Fibroblast of skin of back (primary cell): ENCODE data around the gene LTBP4.
"Not testable (repeated sequence)": the region's sequence is repeated elsewhere in the genome, so short reads cannot be mapped to it uniquely, and the experiment has no call there.

Experiments used
- DNase-seq: peaks from one replicate; pipeline ENCODE4 v3.0.0-alpha.2; 2013

LTBP4 gene

GRCh38 chr19:40576585-40577451, 24.4 kb upstream of the LTBP4 start, which contains the start of gene SHKBP1:
Gene SHKBP1 (plus strand): TSS chr19:40576873. CDS start chr19:40576900, 27 bp downstream.
- peak; percentile 95 for DNase-seq

GRCh38 chr19:40578442-40578908, 22.7 kb upstream of the LTBP4 start:
- DNase-seq: peak; percentile 63

GRCh38 chr19:40580619-40581018, 20.6 kb upstream of the LTBP4 start:
- no peak for DNase-seq

- no peak for DNase-seq
Observed at GRCh38 chr19:40581531-40581930, 19.6 kb upstream of the LTBP4 start.

GRCh38 chr19:40582467-40582866, 18.7 kb upstream of the LTBP4 start:
- no peak for DNase-seq

GRCh38 chr19:40583283-40583682, 17.9 kb upstream of the LTBP4 start:
- DNase-seq: no peak

- no peak for DNase-seq
Observed at GRCh38 chr19:40584007-40584406, 17.2 kb upstream of the LTBP4 start.

- DNase-seq: peak; percentile 86
Observed at GRCh38 chr19:40585241-40585981, 15.8 kb upstream of the LTBP4 start.

- no peak for DNase-seq
Observed at GRCh38 chr19:40585982-40586422, 15.2 kb upstream of the LTBP4 start.

GRCh38 chr19:40586611-40587010, 14.6 kb upstream of the LTBP4 start:
- no peak for DNase-seq

GRCh38 chr19:40588110-40588854, 12.9 kb upstream of the LTBP4 start:
- peak; percentile 74 for DNase-seq

- no peak for DNase-seq
Observed at GRCh38 chr19:40588926-40589569, 12.1 kb upstream of the LTBP4 start.

GRCh38 chr19:40589591-40590429, 11.4 kb upstream of the LTBP4 start:
- no peak for DNase-seq

- no peak for DNase-seq
Observed at GRCh38 chr19:40590464-40591265, 10.5 kb upstream of the LTBP4 start.

GRCh38 chr19:40591724-40592123, 9.4 kb upstream of the LTBP4 start:
- not testable (repeated sequence) for DNase-seq

- DNase-seq: peak; percentile 61
Observed at GRCh38 chr19:40592170-40592569, 9.0 kb upstream of the LTBP4 start.

- DNase-seq: no peak
Observed at GRCh38 chr19:40594255-40594654, 6.9 kb upstream of the LTBP4 start.

GRCh38 chr19:40594657-40595091, 6.5 kb upstream of the LTBP4 start:
- DNase-seq: peak; percentile 53

- peak; percentile 59 for DNase-seq
Observed at GRCh38 chr19:40596608-40597328, 4.4 kb upstream of the LTBP4 start.
